Esophagus squamous epithelium (tissue), 4 donors: ENCODE results near the gene CCDC88C.

Experiments used
- CTCF ChIP-seq, 6 experiments: fragments of 450-650 bp in 4 of 6; fragments of 200-600 bp in 2 of 6; sonication (generic) in 2 of 6; IDR thresholded peaks; one replicate each; pipeline ENCODE4 v1.5.1; 2016 to 2019; ENCODE audit warnings: antibody characterized with exemption in 6 of 6, mild to moderate bottlenecking in 4 of 6, moderate library complexity in 4 of 6
- POLR2A ChIP-seq, 4 donors: fragments of 450-650 bp; IDR thresholded peaks; one replicate each; pipeline ENCODE4 v1.6.1; 2017; ENCODE audit warnings: antibody characterized with exemption in 4 of 4, mild to moderate bottlenecking in 4 of 4, moderate library complexity in 3 of 4

DNA sequence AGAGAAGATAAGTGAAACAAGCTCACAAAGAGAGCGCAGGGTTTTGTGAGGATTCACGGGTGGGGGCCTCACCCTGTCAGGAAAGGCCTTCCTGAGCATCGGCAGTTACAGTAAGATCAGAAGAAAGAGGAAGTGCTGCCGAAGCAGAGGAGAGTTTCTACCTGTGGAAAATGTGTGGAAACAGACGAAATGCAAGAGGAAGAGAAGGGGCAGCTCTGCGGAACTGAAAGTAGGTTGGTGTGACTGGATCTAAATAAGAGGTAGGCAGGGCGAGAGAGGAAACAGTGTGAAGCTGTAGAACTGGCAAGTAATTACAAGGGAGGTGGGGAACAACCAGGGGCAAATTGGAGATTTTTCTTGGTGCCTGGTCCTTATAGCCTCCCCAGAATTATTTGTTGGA is 175.8 kb downstream of the CCDC88C start:
- TF ChIP-seq CTCF (IDR thresholded peaks at IDR 0.05) (no peak), POLR2A (IDR thresholded peaks at IDR 0.05) (peak in 1 of 4 donors; percentile 23)
